HepG2 (cell line): ENCODE data around the gene PTGR1. TPM values are rescaled to one million over a fixed set of nuclear protein-coding genes. Genes with fewer than 3 reads are reported as not detected.

Experiments
- FOSL2 ChIP-seq: sonication (generic); formaldehyde crosslinking; IDR thresholded peaks from 2 replicates; pipeline ENCODE4 v1.4.0; 2020; ENCODE audit warnings: missing genetic modification reagents
- FOXP4 ChIP-seq: sonication (generic); formaldehyde crosslinking; IDR thresholded peaks from 2 replicates; pipeline ENCODE4 v1.4.0; 2020; ENCODE audit warnings: missing genetic modification reagents
- KLF11 ChIP-seq: IDR thresholded peaks from 2 replicates; pipeline ENCODE4 v1.6.1; 2016; ENCODE audit warnings: missing compliant biosample characterization
- MAFF ChIP-seq: IDR thresholded peaks from 2 replicates; pipeline ENCODE4 v1.6.1; 2011; ENCODE audit warnings: low read depth, low read length, improper control_type of control experiment
- MYC ChIP-seq: sonication (generic); formaldehyde crosslinking; IDR thresholded peaks from 2 replicates; pipeline ENCODE4 v1.9.0; 2021; ENCODE audit warnings: missing genetic modification reagents, borderline replicate concordance
- RARG ChIP-seq: sonication (generic); formaldehyde crosslinking; IDR thresholded peaks from 2 replicates; pipeline ENCODE4 v1.4.0; 2020; ENCODE audit warnings: low read depth, mild to moderate bottlenecking, missing genetic modification reagents
- RCOR2 ChIP-seq: IDR thresholded peaks from 2 replicates; pipeline ENCODE4 v1.6.1; 2016; ENCODE audit warnings: missing biosample characterization, missing genetic modification reagents
- SRF ChIP-seq: IDR thresholded peaks from 2 replicates; pipeline ENCODE4 v1.6.1; 2011; ENCODE audit warnings: mild to moderate bottlenecking, low read depth, low read length, moderate library complexity
- TBX2 ChIP-seq: sonication (generic); formaldehyde crosslinking; IDR thresholded peaks from 2 replicates; pipeline ENCODE4 v1.5.0; 2020; ENCODE audit warnings: missing genetic modification reagents, mild to moderate bottlenecking, borderline replicate concordance
- U2AF1 ChIP-seq: fragments of 200-400 bp; formaldehyde crosslinking; optimal IDR thresholded peaks from 2 replicates; pipeline ENCODE3; 2017; ENCODE audit warnings: mild to moderate bottlenecking, low read depth, low read length
- ZBTB2 ChIP-seq: sonication (generic); formaldehyde crosslinking; IDR thresholded peaks from 2 replicates; pipeline ENCODE4 v1.8.0; 2022; ENCODE audit warnings: low read depth, missing genetic modification reagents
- ZBTB3 ChIP-seq: sonication (generic); formaldehyde crosslinking; IDR thresholded peaks from 2 replicates; pipeline ENCODE4 v1.4.0; 2020; ENCODE audit warnings: low read depth, mild to moderate bottlenecking, moderate library complexity, missing genetic modification reagents, borderline replicate concordance
- ZNF281 ChIP-seq: sonication (generic); formaldehyde crosslinking; IDR thresholded peaks from 2 replicates; pipeline ENCODE4 v1.4.0; 2020; ENCODE audit warnings: missing genetic modification reagents, borderline replicate concordance
- ZNF326 ChIP-seq: sonication (generic); formaldehyde crosslinking; IDR thresholded peaks from 2 replicates; pipeline ENCODE4 v1.4.0; 2020; ENCODE audit warnings: missing genetic modification reagents, borderline replicate concordance
- ZNF33B ChIP-seq: sonication (generic); formaldehyde crosslinking; IDR thresholded peaks from 2 replicates; pipeline ENCODE4 v1.5.1; 2020; ENCODE audit warnings: mild to moderate bottlenecking, missing genetic modification reagents
- ZNF549 ChIP-seq: sonication (generic); formaldehyde crosslinking; IDR thresholded peaks from 2 replicates; pipeline ENCODE4 v1.5.0; 2020; ENCODE audit warnings: missing genetic modification reagents
- ZNF740 ChIP-seq: sonication (generic); formaldehyde crosslinking; IDR thresholded peaks from 2 replicates; pipeline ENCODE4 v1.4.0; 2020; ENCODE audit warnings: missing genetic modification reagents
- ZNF768 ChIP-seq: sonication (generic); formaldehyde crosslinking; IDR thresholded peaks from 2 replicates; pipeline ENCODE4 v1.4.0; 2020; ENCODE audit warnings: missing genetic modification reagents
- polyA plus RNA-seq, 8 experiments: library from polyadenylated mRNA; depleted of rRNA in 3 of 8; stranded (reverse) in 7 of 8; unstranded in 1 of 8; fragments of >200 nt; fragmentation: Illumina TruSeq in 4 of 8; extraction: Trizol in 4 of 8; gene quantifications; 2 replicates each; pipeline versions ENCODE4 v1.2.1 to v1.2.3, GENCODE V29; 2011 to 2016; ENCODE audit warnings: low read depth in 4 of 8, missing spikeins in 1 of 8, mixed read lengths in 1 of 8; ENCODE audit not compliant: insufficient read depth in 1 of 8
- total RNA-seq, 5 experiments: library from RNA; depleted of rRNA; stranded (reverse); fragments of >200 nt; fragmentation: Illumina TruSeq; extraction: Trizol; gene quantifications; 2 replicates each; pipeline ENCODE4 v1.2.3, GENCODE V29; 2016; ENCODE audit warnings: low read depth in 1 of 5

PTGR1 gene
- total and polyA plus RNA-seq, 2 of the 13 experiments (the other 11 are each of a cell fraction or from before 2014, with no cell fraction given) = 6.0 to 15.8 TPM

- TF ChIP-seq ZBTB2 = no peak
- no peak; the same call in 1 of the 2 replicates for TF ChIP-seq FOXP4 (CRISPR knock-in tag)
- TF ChIP-seq FOSL2 (CRISPR knock-in tag) = no peak
- no peak for TF ChIP-seq SRF
- peak; percentile 39; the same call in 1 of the 2 replicates for TF ChIP-seq MAFF
- no peak for TF ChIP-seq ZNF281 (CRISPR knock-in tag)
- TF ChIP-seq RCOR2 = no peak; the same call in 1 of the 2 replicates
- peak; percentile 81; the same call in 1 of the 2 replicates for TF ChIP-seq ZNF768
- peak; percentile 76 for TF ChIP-seq MYC (CRISPR knock-in tag)
- 0 out of 2 replicates have a peak, but pooled peaks have one; percentile 57 for TF ChIP-seq ZNF549
- no peak for TF ChIP-seq ZNF326
- 0 out of 2 replicates have a peak, but pooled peaks have one; percentile 75 for TF ChIP-seq ZBTB3 (CRISPR knock-in tag)
- peak; percentile 59; the same call in 1 of the 2 replicates for TF ChIP-seq ZNF740 (CRISPR knock-in tag)
- TF ChIP-seq KLF11 (CRISPR knock-in tag) = peak; percentile 8; the same call in 1 of the 2 replicates
- TF ChIP-seq RARG (CRISPR knock-in tag) = no peak; the same call in 1 of the 2 replicates
- no peak for TF ChIP-seq U2AF1
- peak; percentile 55 for TF ChIP-seq TBX2 (CRISPR knock-in tag)
- no peak for TF ChIP-seq ZNF33B (CRISPR knock-in tag)
Measured at GRCh38 chr9:111631214-111631971, 31.9 kb upstream of the PTGR1 start, which contains the start of gene DNAJC25 (continued).
